ENCODE measurements around the gene ZNF792. TPM values are rescaled to one million over a fixed set of nuclear protein-coding genes. Genes with fewer than 3 reads are reported as not detected.
A peak's percentile ranks its signal among the peaks of the same experiment; 100 is the strongest.

Gene ZNF792
- total RNA-seq, 3 donors from 2014 or later, result 6.4 to 11.6 (median 11.1) TPM

DNA sequence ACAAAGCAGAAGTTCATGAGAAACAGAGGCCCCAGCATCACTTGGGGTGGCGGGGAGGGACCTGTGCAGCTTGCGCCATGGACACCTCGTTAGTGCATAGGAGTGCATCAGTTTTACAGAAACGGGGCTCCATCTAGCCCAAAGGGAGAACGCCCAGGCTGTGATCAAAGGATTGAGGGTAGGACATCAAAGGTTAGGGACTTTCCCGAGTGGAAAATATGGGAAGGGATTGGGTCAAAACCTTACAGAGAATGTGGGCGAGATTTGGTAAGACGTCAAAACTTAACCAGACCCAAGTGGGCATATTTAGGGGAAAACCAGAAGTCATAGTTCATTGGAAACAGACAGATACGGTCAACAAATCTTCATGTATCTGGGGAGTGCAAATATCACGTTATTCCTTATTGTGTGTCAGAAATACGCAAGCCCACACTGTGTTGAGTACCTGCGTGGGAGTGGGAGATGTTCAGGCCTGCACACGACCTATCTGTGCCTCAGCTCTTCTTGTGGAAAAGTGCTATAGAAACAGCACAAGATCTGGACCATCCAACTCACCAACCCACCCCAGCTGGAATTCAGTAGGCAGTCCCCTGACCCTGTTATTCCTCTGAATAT, 26.7 kb upstream of the ZNF792 start:
- no peak for DNase-seq (ENCODE audit: low spot score in 2 of 2)
- Histone ChIP-seq H3K36me3 (no peaks in the 10 kb centered on the region), H3K4me3 (no peak overlapping the region), H3K4me1 (no peaks in the 10 kb centered on the region), H3K27me3 (no peaks in the 10 kb centered on the region), H3K9me3 (no peaks in the 10 kb centered on the region), H3K27ac (no peak overlapping the region)
- TF ChIP-seq POLR2A (IDR thresholded peaks at IDR 0.05) (no peak), CTCF (IDR thresholded peaks at IDR 0.05) (no peak), POLR2AphosphoS5 (IDR thresholded peaks at IDR 0.05) (no peak)
- intact Hi-C loops (cut with DNase I; ENCODE audit: low total_unique reads), result no loop called here

DNA sequence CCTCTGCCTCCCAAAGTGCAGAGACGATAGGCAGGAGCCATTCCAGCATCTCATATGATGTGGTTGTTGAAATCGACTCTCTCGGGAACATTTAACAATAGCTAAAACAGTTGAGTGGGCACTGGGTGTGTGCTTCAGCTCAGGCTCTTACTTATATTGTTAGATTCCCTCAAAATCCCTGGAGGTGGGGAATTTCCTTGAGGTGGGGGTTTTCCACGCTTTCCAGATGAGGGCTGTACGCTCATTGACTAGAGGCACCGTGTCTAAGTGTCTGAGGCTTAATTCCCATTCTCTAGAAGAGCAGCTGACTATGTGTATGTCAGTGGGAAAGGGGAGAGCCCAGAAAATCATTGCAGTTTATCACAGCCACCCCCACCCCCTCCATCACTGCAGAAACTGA, 25.3 kb upstream of the ZNF792 start:
- intact Hi-C loops (cut with DNase I; ENCODE audit: low total_unique reads), result no loop called here
- H3K4me1 ChIP-seq, result no peaks in the 10 kb centered on the region
- TF ChIP-seq CTCF (IDR thresholded peaks at IDR 0.05) (no peak), POLR2A (IDR thresholded peaks at IDR 0.05) (no peak), POLR2AphosphoS5 (IDR thresholded peaks at IDR 0.05) (no peak)
- no peak overlapping the region for H3K4me3 ChIP-seq
- H3K9me3 ChIP-seq, result no peaks in the 10 kb centered on the region
- DNase-seq (ENCODE audit: low spot score in 2 of 2), result no peak
- no peaks in the 10 kb centered on the region for H3K27me3 ChIP-seq
- no peaks in the 10 kb centered on the region for H3K36me3 ChIP-seq
- H3K27ac ChIP-seq, result no peak overlapping the region

GRCh38 chr19:34988119-34988518, 24.1 kb upstream of the ZNF792 start:
- H3K27ac ChIP-seq, result no peak overlapping the region
- DNase-seq (ENCODE audit: low spot score in 2 of 2), result no peak
- no peak overlapping the region for H3K4me3 ChIP-seq
- no peaks in the 10 kb centered on the region for H3K9me3 ChIP-seq
- TF ChIP-seq CTCF (IDR thresholded peaks at IDR 0.05) (no peak), POLR2AphosphoS5 (IDR thresholded peaks at IDR 0.05) (no peak), POLR2A (IDR thresholded peaks at IDR 0.05) (no peak)
- H3K36me3 ChIP-seq, result no peaks in the 10 kb centered on the region
- intact Hi-C loops (cut with DNase I; ENCODE audit: low total_unique reads), result no loop called here
- H3K27me3 ChIP-seq, result no peaks in the 10 kb centered on the region
- no peaks in the 10 kb centered on the region for H3K4me1 ChIP-seq

- TF ChIP-seq POLR2A (IDR thresholded peaks at IDR 0.05) (no peak), POLR2AphosphoS5 (IDR thresholded peaks at IDR 0.05) (peak in 1 of 3 donors; percentile 16)
- H3K27me3 ChIP-seq, result no peaks in the 10 kb centered on the region
- DNase-seq (ENCODE audit: low spot score in 2 of 2), result peak; percentile 46 to 58
- H3K27ac ChIP-seq, result peak overlapping the region in 1 of 2 donors; percentile 66
- no peak overlapping the region for H3K4me3 ChIP-seq
- no peaks in the 10 kb centered on the region for H3K4me1 ChIP-seq
- no peaks in the 10 kb centered on the region for H3K36me3 ChIP-seq
- H3K9me3 ChIP-seq, result no peaks in the 10 kb centered on the region
- intact Hi-C loops (cut with DNase I; ENCODE audit: low total_unique reads), result no loop called here
These were observed 21.4 kb upstream of the ZNF792 start for GRCh38 chr19:34985249-34986022.

GRCh38 chr19:34984287-34984686, 20.3 kb upstream of the ZNF792 start:
- no peaks in the 10 kb centered on the region for H3K9me3 ChIP-seq
- H3K27ac ChIP-seq, result no peak overlapping the region
- intact Hi-C loops (cut with DNase I; ENCODE audit: low total_unique reads), result no loop called here
- H3K4me3 ChIP-seq, result no peak overlapping the region
- DNase-seq (ENCODE audit: low spot score in 2 of 2), result no peak
- H3K27me3 ChIP-seq, result no peaks in the 10 kb centered on the region
- H3K36me3 ChIP-seq, result no peaks in the 10 kb centered on the region
- no peaks in the 10 kb centered on the region for H3K4me1 ChIP-seq
- no peak for TF ChIP-seq POLR2A (IDR thresholded peaks at IDR 0.05)
- no peak for TF ChIP-seq CTCF (IDR thresholded peaks at IDR 0.05)
- TF ChIP-seq POLR2AphosphoS5 (IDR thresholded peaks at IDR 0.05), result no peak
